OCI-LY7 (cell line): ENCODE results near the gene PCDHGB5. TPM values are rescaled to one million over a fixed set of nuclear protein-coding genes. Genes with fewer than 3 reads are reported as not detected.

Source experiments
- BruUV-seq: library from RNA; stranded (reverse); fragments of 400-500 nt; replicated peaks from 2 replicates; lab custom pipeline; 2021; lab: Mats Ljungman, UMichigan
- CTCF ChIA-PET: fragments of 300-600 bp; sonication (Branson Sonifier 250); formaldehyde crosslinking; loops from one replicate; lab custom pipeline; 2022; ENCODE audit warnings: antibody characterized with exemption; ENCODE audit not compliant: unreplicated experiment; lab: Charles Lee
- POLR2A ChIA-PET: fragments of 300-600 bp; sonication (Branson Sonifier 250); formaldehyde crosslinking; loops from one replicate; lab custom pipeline; 2022; ENCODE audit warnings: antibody characterized with exemption; lab: Charles Lee
- DNase-seq: peaks from one replicate; pipeline ENCODE4 v3.0.0-alpha.2; 2015; ENCODE audit warnings: low spot score
- H2AFZ ChIP-seq: fragments of 200-600 bp; sonication (generic), shearing (Covaris generic); 2 replicates; pipeline ENCODE4 v1.6.1; 2014; ENCODE audit warnings: mild to moderate bottlenecking, antibody characterized with exemption, low read length, moderate library complexity
- H3K27ac ChIP-seq: fragments of 200-600 bp; sonication (generic); 2 replicates; pipeline ENCODE4 v1.5.1; 2014; ENCODE audit warnings: mixed run types, low read depth, mild to moderate bottlenecking, moderate library complexity, low read length, inconsistent platforms; ENCODE audit not compliant: poor library complexity, severe bottlenecking
- H3K36me3 ChIP-seq: fragments of 200-600 bp; sonication (generic); 2 replicates; pipeline ENCODE4 v1.6.1; 2014; ENCODE audit warnings: mild to moderate bottlenecking, antibody characterized with exemption, low read length, moderate library complexity, mixed read lengths; ENCODE audit not compliant: insufficient read depth
- H3K4me1 ChIP-seq: fragments of 200-600 bp; sonication (generic); 2 replicates; pipeline ENCODE4 v1.5.1; 2014; ENCODE audit warnings: mild to moderate bottlenecking, low read length; ENCODE audit not compliant: insufficient read depth, poor library complexity, severe bottlenecking
- H3K4me2 ChIP-seq: fragments of 200-600 bp; sonication (generic); 2 replicates; pipeline ENCODE4 v1.6.1; 2014; ENCODE audit warnings: mild to moderate bottlenecking, low read length
- H3K4me3 ChIP-seq: fragments of 200-600 bp; sonication (generic); 2 replicates; pipeline ENCODE4 v1.5.1; 2014; ENCODE audit warnings: mild to moderate bottlenecking, low read depth, low read length; ENCODE audit not compliant: poor library complexity, severe bottlenecking
- H3K79me2 ChIP-seq: fragments of 200-600 bp; sonication (generic); 2 replicates; pipeline ENCODE4 v1.6.1; 2016; ENCODE audit warnings: low read depth, mild to moderate bottlenecking, low read length, moderate library complexity, mixed read lengths; ENCODE audit not compliant: insufficient read depth
- H3K9me2 ChIP-seq: fragments of 200-600 bp; sonication (generic); 2 replicates; pipeline ENCODE4 v1.6.1; 2016; ENCODE audit warnings: mild to moderate bottlenecking, low read length, mixed read lengths; ENCODE audit not compliant: insufficient read depth
- H3K9me3 ChIP-seq: fragments of 200-600 bp; sonication (generic); 2 replicates; pipeline ENCODE4 v1.6.1; 2014; ENCODE audit warnings: mild to moderate bottlenecking, mixed run types, low read length, mixed read lengths
- H4K20me1 ChIP-seq: fragments of 200-600 bp; sonication (generic); 2 replicates; pipeline ENCODE4 v1.6.1; 2014; ENCODE audit warnings: mild to moderate bottlenecking, antibody characterized with exemption, low read length, moderate library complexity, mixed read lengths; ENCODE audit not compliant: insufficient read depth
- CTCF ChIP-seq: fragments of 200-600 bp; sonication (generic); conservative IDR thresholded peaks from 2 replicates; pipeline ENCODE4 v1.5.1; 2014; ENCODE audit warnings: mild to moderate bottlenecking, antibody characterized with exemption, low read length, moderate library complexity, mixed read lengths
- EZH2phosphoT487 ChIP-seq: fragments of 200-600 bp; sonication (generic); IDR thresholded peaks from 2 replicates; pipeline ENCODE4 v1.6.1; 2018; ENCODE audit warnings: low read depth, borderline replicate concordance, mild to moderate bottlenecking, mixed run types, antibody characterized with exemption, low read length, moderate library complexity, mixed read lengths
- intact Hi-C: fragments of 100-400 bp; cut with micrococcal nuclease; formaldehyde crosslinking; loops from one replicate; pipeline ENCODE4 v1.10.0; 2022; ENCODE audit not compliant: unreplicated experiment
- total RNA-seq, 2 experiments: library from RNA; depleted of rRNA in 1 of 2; stranded (reverse); fragments of >200 nt in 1 of 2; shearing (Covaris generic) in 1 of 2; gene quantifications; 2 replicates each; pipeline ENCODE4 v1.2.3, GENCODE V29; 2014 to 2022

Gene PCDHGB5
- total RNA-seq, 2 experiments from 2014 or later: 5.1 to 8.6 TPM

- Histone ChIP-seq H3K27ac (no peak within 1 kb of the TSS), H3K79me2 (no peaks in the 10 kb centered on the region), H2AFZ (peak within 1 kb of the TSS; percentile 80), H3K9me3 (no peaks in the 10 kb centered on the region), H3K4me1 (peaks cover 7% of the 10 kb centered on the region), H3K36me3 (no peaks in the 10 kb centered on the region), H3K4me3 (peak within 1 kb of the TSS; percentile 64), H3K4me2 (peak within 1 kb of the TSS; percentile 65), H4K20me1 (no peaks in the 10 kb centered on the region), H3K9me2 (no peaks in the 10 kb centered on the region)
- ChIA-PET POLR2A (interaction anchor here (1.0 to 2.0 kb wide), 5 partner anchors 10 to 143 kb away, joined by 3 to 8 read pairs (median 5); partner anchors contain the start of genes PCDHGA12 and PCDHGB2), CTCF (interaction anchor here (0.6 to 2.1 kb wide), 8 partner anchors 9 to 143 kb away, joined by 3 to 9 read pairs (median 4); partner anchors contain the start of genes PCDHGA12 and PCDHGB3)
- no peak for TF ChIP-seq EZH2phosphoT487
- TF ChIP-seq CTCF: peak; percentile 96
- BruUV-seq: no TSS peak
- intact Hi-C loops: loop anchor here (2.0 kb wide), 1 partner anchor 54 kb away; the partner anchor contains the start of gene PCDHGC3
- peak; percentile 76 for DNase-seq
Measured at GRCh38 chr5:141420855-141421488, 23.2 kb downstream of the PCDHGB5 start, which contains the start of gene PCDHGA11. TSS of gene PCDHGA11 (plus strand) at chr5:141421051. CDS start at chr5:141421228, 177 bp downstream.

DNA sequence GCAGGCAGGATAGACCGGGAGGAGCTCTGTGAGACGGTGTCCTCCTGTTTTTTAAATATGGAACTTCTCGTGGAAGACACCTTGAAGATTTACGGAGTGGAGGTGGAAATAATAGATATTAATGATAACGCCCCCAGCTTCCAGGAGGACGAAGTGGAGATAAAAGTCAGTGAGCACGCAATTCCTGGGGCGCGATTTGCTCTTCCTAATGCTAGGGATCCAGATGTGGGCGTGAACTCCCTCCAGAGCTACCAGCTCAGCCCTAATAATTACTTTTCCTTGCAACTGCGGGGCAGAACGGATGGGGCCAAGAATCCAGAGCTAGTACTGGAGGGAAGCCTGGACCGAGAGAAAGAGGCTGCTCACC, 23.7 kb downstream of the PCDHGB5 start:
- no peaks in the 10 kb centered on the region for H3K9me3 ChIP-seq
- BruUV-seq: no TSS peak
- intact Hi-C loops: loop anchor here (2.0 kb wide), 1 partner anchor 53 kb away; the partner anchor contains the start of gene PCDHGC3

More for the DNA sequence above, 23.7 kb downstream of the PCDHGB5 start:
- Histone ChIP-seq H3K4me1 (peaks cover 7% of the 10 kb centered on the region), H3K79me2 (no peaks in the 10 kb centered on the region), H2AFZ (peak overlapping the region; percentile 80; the same call in 1 of the 2 replicates), H3K9me2 (no peaks in the 10 kb centered on the region), H3K36me3 (no peaks in the 10 kb centered on the region), H3K4me3 (peak overlapping the region; percentile 64), H4K20me1 (no peaks in the 10 kb centered on the region), H3K4me2 (peak overlapping the region; percentile 65), H3K27ac (no peak overlapping the region)
- POLR2A ChIA-PET: interaction anchor here (0.7 to 2.0 kb wide), 6 partner anchors 9 to 143 kb away, joined by 3 to 8 read pairs (median 4); partner anchors contain the start of genes PCDHGA12 and PCDHGB2
- CTCF ChIA-PET: interaction anchor here (0.6 to 2.1 kb wide), 7 partner anchors 9 to 143 kb away, joined by 3 to 9 read pairs (median 4); partner anchors contain the start of genes PCDHGA12 and PCDHGB3
- DNase-seq: no peak
- no peak for TF ChIP-seq CTCF
- TF ChIP-seq EZH2phosphoT487: no peak
